Middle frontal gyrus (tissue), 1 donor: ENCODE measurements around the gene SLCO1B1.
"Not testable (repeated sequence)": the region's sequence is repeated elsewhere in the genome, so short reads cannot be mapped to it uniquely, and the experiment has no call there.

Source experiments
- DNase-seq: peaks from one replicate; pipeline ENCODE4 v3.0.0-alpha.2; 2015; ENCODE audit warnings: low spot score; ENCODE audit errors: extremely low spot score

Gene SLCO1B1, protein sequence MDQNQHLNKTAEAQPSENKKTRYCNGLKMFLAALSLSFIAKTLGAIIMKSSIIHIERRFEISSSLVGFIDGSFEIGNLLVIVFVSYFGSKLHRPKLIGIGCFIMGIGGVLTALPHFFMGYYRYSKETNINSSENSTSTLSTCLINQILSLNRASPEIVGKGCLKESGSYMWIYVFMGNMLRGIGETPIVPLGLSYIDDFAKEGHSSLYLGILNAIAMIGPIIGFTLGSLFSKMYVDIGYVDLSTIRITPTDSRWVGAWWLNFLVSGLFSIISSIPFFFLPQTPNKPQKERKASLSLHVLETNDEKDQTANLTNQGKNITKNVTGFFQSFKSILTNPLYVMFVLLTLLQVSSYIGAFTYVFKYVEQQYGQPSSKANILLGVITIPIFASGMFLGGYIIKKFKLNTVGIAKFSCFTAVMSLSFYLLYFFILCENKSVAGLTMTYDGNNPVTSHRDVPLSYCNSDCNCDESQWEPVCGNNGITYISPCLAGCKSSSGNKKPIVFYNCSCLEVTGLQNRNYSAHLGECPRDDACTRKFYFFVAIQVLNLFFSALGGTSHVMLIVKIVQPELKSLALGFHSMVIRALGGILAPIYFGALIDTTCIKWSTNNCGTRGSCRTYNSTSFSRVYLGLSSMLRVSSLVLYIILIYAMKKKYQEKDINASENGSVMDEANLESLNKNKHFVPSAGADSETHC

DNA sequence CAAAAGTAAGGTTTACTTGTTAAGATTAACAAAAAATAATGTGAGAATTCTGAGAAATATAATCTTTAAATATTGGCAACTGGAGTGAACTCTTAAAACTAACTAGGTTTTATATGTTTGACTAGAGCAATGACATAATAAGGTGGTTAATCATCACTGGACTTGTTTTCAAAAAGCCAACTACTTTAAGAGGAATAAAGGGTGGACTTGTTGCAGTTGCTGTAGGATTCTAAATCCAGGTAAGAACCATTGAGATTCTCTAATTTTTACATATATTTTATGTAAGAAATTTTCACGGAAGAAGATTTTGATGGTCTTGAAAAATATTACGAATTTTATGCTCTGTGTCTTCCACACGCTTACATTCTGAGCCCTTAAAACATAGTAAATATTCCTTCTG lies at the start of gene SLCO1B1:
SLCO1B1 (plus strand) TSS at position 197 of the 400 bp plus-strand sequence. CDS start 10,381 bp downstream, outside the sequence.
- no peak for DNase-seq

DNA sequence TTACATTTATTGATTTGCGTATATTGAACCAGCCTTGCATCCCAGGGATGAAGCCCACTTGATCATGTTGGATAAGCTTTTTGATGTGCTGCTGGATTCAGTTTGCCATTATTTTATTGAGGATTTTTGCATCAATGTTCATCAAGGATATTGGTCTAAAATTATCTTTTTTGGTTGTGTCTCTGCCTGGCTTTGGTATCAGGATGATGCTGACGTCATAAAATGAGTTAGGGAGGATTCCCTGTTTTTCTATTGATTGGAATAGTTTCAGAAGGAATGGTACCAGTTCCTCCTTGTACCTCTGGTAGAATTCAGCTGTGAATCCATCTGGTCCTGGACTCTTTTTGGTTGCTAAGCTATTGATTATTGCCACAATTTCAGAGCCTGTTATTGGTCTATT lies 46.2 kb upstream of the SLCO1B1 start:
- DNase-seq = not testable (repeated sequence)

DNA sequence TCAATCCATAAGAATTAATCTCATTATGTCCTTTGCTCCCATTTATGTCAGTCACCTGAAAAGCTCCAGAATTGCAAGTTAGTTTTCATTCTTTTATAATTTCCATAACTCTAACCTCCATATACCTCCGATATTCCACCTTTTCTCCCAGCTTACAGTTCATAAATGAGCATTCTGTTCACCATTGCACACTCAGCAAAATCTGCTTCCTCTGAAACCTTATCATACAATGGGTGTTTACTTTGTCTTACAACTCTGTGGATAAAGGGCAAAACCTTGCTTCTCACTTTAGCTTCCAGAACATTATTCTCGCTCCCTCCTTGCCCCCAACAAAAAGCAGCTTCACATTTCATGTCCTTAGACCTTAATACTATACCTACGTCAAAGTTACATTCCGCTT lies 19.3 kb upstream of the SLCO1B1 start:
- no peak for DNase-seq

DNA sequence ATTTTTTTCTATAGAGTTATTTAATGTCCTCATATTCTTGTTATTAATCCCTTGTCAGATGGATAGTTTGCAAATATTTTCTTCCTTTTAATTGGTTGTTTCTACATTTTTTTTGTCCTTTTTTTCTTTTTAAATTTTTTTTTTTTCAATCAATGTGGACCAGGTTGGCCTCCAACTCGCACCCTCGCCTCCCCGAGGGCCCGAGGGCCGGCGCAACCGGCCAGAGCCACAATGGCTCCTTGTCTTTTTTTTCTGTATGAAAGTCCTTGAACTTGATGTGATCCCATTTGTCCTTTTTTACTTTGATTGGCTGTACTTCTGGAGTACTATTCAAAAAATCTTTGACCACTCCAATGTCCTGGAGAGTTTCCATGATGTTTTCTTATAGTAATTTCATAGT lies 17.7 kb upstream of the SLCO1B1 start:
- no peak for DNase-seq

DNA sequence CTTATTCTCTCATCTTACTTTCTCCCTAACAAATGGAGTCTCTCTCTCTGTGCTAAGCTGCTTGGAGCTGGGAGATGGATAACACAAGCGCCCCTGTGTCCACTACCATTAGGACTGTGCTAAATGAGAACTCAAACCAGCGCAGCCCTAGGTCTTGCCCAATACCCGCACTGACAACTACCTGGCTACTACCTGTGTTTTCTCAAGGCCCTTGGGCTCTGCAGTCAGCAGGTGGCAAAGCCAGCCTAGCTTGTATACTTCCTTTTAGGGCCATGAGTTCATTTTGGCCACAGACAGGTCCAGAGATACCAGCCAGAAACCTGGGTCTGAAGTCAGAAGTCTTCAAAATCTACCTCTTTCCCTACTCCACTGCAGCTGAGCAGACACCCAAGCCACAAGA lies 13.0 kb upstream of the SLCO1B1 start:
- no peak for DNase-seq

DNA sequence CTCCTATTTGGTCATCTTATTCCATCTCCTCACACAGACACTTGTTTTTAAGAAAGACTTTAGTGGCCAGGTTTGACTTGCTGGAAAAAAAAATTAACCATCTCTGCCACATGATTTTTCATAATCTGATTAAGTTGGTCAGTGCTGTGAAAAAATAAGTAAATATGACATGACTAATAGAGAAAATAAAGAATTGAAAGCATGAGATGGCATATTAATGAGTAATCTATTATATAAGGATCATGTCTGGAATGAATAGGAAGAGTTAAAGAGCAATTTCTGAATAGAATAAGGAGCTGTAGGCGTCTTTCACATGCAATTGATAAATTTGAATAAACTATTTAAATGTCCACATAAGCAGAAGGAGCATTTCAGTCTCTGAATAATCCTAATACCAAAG lies 12.2 kb upstream of the SLCO1B1 start:
- no peak for DNase-seq

DNA sequence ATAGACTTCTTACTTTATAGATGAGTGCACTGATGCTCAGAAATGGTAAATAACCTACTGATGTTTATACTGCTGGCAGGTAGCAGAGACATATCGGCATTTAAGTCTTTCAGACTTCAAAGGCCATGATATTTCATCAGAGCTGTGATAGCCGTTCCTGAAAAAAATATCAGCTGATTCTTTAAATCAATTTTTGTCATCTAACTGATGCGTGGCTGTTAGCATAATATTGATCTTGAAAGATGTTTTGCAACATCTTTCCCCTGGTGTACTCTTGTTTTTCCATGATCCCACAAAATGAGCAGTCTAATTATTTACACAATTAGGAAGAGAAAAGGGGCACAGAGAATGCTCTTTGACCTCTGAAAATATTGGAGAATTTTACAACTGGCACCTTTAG lies 1.6 kb upstream of the SLCO1B1 start:
- no peak for DNase-seq

DNA sequence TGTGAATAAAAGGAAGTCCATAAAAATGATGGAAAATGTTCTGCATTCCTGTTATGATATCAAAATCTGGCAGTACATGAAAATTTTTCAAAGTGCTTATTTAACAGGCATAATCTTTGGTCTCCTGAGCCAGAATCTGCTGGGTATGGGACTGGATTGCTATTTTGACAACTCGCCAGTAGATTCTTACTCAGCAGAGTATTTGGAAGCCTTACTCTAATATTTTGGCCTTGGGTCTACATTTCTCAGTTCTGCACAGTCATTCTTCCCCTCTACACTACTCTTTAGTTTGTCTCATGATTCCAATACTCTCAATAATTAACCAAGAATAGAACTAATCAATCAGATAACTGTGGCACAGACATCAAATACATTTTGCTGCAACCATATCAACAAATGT lies 1.1 kb upstream of the SLCO1B1 start:
- DNase-seq = no peak

DNA sequence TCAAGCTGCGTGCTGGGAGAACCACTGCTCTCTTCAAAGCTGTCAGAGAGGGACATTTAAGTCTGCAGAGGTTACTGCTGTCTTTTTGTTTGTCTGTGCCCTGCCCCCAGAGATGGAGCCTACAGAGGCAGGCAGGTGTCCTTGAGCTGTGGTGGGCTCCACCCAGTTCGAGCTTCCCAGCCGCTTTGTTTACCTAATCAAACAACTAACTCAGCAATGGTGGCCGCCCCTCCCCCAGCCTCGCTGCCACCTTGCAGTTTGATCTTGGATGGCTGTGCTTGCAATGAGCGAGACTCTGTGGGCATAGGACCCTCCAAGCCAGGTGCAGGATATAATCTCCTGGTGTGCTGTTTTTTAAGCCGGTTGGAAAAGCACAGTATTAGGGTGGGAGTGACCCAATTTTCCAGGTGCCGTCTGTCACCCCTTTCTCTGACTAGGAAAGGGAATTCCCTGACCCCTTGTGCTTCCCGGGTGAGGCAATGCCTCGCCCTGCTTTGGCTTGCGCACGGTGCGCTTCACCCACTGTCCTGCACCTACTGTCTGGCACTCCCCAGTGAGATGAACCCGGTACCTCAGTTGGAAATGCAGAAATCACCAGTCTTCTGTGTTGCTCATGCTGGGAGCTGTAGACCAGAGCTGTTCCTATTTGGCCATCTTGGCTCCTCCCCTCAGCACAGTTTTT lies 6.5 kb downstream of the SLCO1B1 start:
- DNase-seq = not testable (repeated sequence)

DNA sequence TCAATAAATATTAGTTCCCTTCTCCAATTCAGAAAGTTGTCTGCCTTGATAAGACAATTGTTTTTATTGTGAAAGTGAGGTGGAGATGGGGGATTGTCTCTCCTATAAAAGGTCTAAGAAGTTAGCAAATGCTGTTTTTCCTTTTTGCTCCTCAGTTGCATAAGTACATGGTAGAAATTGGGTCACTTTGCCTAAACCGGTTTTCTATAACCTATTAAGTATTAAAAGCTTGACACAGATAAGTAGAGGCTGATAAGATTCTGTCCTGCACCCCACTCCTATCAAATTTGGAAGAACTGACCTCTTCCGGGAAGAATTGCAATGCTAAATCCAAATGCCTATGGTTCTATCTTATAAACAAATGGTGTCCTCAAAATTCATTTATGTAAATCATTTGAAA lies 7.0 kb downstream of the SLCO1B1 start:
- no peak for DNase-seq

DNA sequence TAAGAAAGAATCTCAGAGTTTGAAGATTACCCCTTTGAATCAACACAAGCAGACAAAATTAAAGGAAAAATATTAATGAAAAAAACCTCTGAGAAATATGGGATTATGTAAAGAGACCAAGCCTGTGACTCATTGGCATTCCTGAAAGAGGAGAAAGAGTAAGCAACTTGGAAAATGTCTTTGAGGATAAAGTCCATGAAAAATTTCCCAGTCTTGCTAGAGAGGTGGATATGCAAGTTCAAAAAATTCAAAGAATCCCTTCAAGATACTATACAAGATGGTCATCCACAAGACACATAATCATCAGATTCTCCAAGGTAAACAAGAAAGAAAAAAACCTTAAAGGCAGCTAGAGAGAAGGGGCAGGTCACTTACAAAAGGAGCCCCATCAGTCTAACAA lies 13.3 kb downstream of the SLCO1B1 start:
- no peak for DNase-seq

DNA sequence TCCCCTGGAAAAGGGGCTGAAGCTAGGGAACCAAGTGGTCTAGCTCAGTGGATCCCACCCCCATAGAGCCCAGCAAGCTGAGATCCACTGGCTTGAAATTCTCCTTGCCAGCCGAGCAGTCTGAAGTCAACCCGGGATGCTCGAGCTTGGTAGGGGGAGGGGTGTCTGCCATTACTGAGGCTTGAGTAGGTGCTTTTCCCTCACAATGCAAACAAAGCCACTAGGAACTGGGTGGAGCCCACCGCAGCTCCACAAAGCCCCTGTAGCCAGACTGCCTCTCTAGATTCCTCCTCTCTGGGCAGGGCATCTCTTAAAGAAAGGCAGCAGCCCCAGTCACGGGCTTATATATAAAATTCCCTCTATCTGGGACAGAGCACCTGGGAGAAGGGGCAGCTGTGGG lies 18.9 kb downstream of the SLCO1B1 start:
- DNase-seq = not testable (repeated sequence)

DNA sequence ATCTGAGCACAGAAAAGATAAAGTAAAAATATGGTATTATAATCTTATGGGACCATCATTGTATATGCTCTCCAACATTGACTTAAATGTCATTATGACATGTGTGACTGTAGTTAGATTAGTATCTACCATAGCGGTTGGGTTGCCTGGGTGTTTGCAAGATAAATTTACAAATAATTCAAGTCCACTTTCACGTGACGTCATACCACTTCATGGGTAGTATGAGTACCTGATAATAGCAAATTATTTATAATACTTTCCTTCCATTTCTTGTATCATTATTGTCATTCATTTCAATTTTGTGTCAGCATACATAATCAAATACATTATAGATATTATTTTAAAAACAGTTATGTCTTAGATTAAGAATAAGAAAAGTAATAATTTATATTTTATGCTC lies 20.2 kb downstream of the SLCO1B1 start:
- no peak for DNase-seq

DNA sequence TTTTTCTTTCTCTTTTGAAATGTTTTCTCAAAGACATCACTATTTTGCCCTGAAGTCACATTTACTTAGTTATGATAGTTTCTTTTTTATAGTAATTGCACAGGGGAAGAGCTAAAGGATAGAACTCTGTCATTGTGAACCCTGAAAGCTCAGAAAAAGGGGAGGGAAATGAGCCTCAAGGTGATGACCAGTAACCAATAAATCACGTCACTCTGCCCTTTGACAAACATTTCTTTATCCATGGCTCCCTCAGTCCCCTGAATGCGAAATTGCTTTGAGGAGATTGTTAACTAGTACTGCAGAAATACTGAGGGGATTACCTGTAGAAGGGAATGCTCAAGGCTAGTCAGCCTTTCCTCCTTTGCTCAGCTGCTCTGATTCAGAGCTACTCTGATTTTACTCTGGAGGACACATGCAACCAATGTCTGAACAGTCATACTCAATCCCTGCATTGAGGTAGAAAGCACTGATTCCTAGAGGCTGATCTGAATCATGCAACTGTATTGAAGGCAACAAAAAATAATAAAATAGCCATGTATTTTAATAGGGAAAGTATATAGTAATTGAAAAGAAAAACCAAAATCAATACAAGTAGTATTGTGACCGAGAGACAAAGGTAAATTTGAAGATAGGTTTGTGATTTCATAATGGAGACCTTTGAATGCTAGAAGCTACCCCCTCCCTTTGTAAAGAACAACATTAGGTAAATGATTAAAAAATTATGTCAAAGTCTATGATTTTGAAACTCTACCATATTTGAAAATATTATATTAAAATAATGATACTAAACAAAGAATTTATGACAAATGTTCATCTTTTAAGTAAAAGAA lies 24.7 kb downstream of the SLCO1B1 start:
- no peak for DNase-seq

DNA sequence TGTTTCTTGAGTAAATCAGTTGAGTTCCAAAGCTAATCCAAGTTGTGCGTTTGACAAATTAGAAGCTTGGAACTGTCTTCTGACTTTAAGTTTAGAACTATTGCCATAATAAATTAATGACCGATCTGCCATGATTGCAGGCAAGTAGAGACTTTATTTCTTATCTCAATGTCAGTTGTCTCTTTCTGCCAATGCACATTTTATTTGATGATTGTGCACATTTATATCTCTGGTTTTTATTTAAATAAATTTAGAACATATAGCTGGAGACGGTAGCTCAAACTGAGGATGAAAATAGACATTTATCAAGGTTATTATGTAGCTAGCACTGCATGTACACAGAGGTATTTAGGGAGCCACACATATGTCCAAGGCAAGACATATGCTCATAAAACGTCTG lies 34.1 kb downstream of the SLCO1B1 start:
- DNase-seq = no peak

DNA sequence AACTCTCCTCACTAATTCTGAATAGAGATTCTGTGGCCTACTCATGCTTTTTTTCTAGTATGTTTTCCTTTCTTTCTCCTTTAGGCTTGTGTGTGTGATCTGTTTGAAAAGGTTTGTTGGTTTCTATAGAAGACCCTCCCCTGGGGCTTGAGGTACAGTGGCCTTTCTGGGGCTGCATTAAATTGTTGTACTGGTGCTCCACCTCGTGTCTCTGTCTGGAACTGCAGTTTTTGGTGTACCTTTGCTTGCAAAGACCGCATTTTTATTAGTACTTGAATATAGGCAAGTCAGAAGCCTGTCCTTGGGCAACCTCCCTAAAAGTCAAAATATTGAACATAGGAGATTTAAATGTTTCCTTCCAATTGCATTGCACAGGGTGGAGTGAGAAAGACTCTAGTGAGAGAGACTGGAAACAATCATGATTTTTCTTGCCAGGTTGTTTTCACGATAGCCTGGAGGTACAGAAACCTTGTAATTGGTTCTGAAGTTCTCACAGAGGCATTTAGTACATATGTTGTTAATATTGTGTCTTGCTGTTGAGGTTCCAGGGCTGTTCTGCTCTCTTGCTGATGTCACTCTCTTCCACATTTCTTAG lies 39.0 kb downstream of the SLCO1B1 start:
- no peak for DNase-seq

DNA sequence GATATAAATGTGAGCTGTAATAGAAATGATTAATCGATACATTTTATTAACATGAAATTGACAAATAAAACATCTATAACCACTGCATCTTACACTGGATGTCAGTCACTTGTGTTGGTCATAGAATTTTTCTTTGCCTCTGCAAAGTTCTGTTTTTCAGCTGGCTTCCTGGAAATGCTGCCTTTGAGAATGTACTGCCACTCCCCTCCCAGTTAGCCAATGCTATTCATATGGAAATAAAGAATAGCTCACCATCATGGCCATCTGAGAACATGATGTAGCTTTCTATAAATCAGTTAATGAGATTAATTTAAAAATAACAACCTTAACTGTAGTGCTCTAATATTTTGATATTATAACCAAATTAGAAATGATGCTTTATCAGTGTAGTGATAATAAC lies 41.1 kb downstream of the SLCO1B1 start:
- DNase-seq = no peak

DNA sequence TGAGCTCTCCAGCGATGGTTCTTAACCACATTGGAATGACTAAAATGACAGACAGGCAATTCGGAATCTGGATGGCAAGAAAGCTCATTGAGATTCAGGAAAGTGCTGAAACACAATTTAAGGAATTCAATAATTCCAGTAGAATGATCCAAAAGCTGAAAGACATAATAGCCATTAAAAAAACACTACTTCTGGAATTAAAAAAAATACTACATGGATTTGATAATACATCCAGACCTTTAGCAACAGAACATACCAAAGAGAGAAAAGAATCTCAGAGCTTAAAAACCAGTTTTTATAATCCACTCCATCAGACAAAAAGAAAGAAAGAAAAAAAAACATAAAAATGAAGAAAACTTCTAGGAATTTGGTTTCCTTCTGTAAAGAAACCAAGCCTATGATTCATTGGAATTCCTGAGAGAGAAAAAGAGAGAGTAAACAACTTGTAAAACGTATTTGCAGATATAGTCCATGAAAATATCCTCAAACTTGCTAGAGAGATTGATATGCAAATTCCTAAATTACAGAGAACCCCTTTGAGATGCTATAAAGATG lies 52.8 kb downstream of the SLCO1B1 start:
- no peak for DNase-seq

DNA sequence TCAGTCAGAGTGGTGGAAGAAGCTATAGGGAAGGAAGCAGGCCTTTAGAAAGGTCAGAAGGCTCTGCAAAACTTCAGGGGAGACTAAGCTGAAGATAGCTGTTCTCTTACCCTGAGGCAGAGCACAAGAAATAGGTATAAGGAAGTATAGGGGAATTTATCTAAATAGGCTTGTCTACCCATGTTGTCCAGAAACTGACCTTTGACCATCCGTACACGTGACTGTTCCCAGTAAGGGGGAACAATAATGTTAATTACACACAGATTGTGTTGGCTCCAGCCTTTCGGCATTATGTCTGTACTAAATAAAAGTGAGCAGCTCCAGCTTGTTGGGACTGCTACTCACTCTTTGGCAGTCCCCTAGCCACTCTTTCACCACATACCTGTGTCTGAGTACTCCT lies 59.0 kb downstream of the SLCO1B1 start:
- no peak for DNase-seq

DNA sequence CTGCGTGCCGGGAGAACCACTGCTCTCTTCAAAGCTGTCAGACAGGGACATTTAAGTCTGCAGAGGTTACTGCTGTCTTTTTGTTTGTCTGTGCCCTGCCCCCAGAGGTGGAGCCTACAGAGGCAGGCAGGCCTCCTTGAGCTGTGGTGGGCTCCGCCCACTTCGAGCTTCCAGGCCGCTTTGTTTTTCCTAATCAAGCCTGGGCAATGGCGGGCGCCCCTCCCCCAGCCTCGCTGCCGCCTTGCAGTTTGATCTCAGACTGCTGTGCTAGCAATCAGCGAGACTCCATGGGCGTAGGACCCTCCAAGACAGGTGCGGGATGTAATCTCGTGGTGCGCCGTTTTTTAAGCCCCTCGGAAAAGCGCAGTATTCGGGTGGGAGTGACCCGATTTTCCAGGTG lies 83.4 kb downstream of the SLCO1B1 start:
- not testable (repeated sequence) for DNase-seq

DNA sequence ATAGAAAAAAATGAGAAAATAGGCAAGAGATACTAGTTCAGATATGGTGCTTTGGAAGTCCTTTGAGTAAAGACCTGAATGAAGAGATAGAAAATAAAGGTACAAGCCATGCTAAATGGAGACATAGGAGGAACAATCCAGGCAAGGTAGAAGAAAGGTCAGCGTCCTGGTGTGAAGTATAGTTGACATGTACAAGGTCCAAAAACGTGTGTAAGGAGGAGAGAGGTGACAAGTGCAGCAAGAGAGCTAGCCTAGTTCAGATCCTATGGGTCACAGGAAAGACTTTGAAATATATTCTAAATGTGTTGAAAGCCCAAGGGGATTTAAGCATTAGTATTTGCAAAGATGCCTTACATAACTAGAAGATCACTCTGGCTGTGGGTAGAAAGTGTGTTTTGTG lies 88.2 kb downstream of the SLCO1B1 start:
- DNase-seq = no peak
